ENCODE measurements around the gene MAN2B2. TPM values are rescaled to one million over a fixed set of nuclear protein-coding genes. Genes with fewer than 3 reads are reported as not detected.
"Not testable (repeated sequence)": the region's sequence is repeated elsewhere in the genome, so short reads cannot be mapped to it uniquely, and the experiment has no call there.

The MAN2B2 gene
- total RNA-seq, 1 experiment from 2014 or later = 5.0 TPM

DNA sequence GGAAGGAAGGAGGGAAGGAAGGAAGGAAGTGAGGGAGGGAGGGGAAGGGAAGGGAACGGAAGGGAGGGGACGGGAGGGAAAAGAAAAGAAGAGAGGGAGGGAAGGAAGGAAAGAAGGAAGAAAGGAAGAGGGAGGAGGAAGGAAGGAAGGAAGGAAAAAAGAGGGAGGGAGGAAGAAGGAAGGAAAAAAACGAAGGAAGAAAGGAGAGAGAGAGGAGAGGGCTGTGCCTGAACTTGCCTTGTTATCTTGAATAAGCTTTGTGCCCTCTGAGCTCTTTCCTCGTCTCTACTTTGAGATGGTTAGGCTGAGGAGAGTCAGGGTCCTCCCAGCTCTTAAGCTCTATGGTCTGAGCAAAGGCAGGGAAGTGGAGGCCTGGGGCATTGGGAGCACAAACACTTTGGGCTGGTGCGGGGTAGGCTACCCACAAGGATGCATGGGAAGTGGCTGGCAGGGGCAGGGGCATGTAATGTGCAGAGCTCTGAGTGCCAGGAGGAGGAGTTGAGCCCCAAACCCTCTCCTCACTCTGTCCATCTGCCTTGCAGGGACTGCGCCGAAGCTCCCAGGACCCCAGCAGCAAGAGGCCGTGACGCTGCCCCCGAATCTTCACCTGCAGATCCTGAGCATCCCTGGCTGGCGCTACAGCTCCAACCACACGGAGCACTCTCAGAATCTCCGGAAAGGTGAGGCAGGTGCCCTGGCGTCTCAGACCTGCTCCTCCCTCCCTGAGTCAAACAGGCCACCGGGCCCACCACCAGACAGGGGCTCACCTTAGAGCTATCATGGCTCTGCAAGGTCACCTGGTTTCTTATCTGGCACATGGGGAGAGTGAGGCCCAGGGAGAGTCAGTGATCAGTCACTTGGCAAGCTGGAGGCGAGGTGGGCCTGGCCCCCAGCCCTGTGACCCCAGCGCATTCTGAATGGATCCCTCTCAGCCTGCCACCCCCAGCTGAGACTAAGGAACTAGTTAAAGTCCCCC, 39.0 kb downstream of the MAN2B2 start:
- no peaks in the 10 kb centered on the region for H3K9me3 ChIP-seq
- no peak for DNase-seq
- no peak overlapping the region for H3K4me3 ChIP-seq
- no peaks in the 10 kb centered on the region for H3K27me3 ChIP-seq
- H3K36me3 ChIP-seq = no peaks in the 10 kb centered on the region

GRCh38 chr4:6614701-6615230, 39.8 kb downstream of the MAN2B2 start:
- Histone ChIP-seq H3K9me3 (no peaks in the 10 kb centered on the region), H3K27me3 (no peaks in the 10 kb centered on the region), H3K36me3 (no peaks in the 10 kb centered on the region), H3K4me3 (no peak overlapping the region)
- DNase-seq = no peak

GRCh38 chr4:6616087-6616995, 41.4 kb downstream of the MAN2B2 start:
- no peak for DNase-seq
- no peak overlapping the region for H3K4me3 ChIP-seq

DNA sequence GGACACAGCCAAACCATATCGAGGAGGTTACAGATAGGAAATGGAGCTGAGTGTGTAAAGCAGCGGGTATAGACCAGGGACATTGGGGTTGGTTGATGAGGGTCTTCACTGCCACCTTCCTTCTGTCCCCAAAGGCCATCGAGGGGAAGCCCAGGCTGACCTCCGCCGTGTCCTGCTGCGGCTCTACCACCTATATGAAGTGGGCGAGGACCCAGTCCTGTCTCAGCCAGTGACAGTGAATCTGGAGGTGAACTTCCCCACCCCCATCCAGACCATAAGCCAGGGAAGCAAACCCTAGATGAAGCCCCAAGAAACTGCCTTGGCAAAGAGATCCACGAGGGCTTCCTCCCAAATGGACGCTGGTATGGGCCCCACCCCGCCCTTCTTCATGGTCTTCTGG, 42.3 kb downstream of the MAN2B2 start:
- H3K4me3 ChIP-seq = no peak overlapping the region
- H3K36me3 ChIP-seq = no peaks in the 10 kb centered on the region
- H3K9me3 ChIP-seq = no peaks in the 10 kb centered on the region
- DNase-seq = no peak
- no peaks in the 10 kb centered on the region for H3K27me3 ChIP-seq

More at GRCh38 chr4:6616087-6616995, 41.4 kb downstream of the MAN2B2 start:
- Histone ChIP-seq H3K9me3 (no peaks in the 10 kb centered on the region), H3K36me3 (no peaks in the 10 kb centered on the region), H3K27me3 (no peaks in the 10 kb centered on the region)

- Histone ChIP-seq H3K4me3 (no peak overlapping the region), H3K36me3 (no peaks in the 10 kb centered on the region), H3K27me3 (no peaks in the 10 kb centered on the region), H3K9me3 (no peaks in the 10 kb centered on the region)
- DNase-seq = no peak
These were observed 43.6 kb downstream of the MAN2B2 start for GRCh38 chr4:6618386-6619115.

GRCh38 chr4:6619116-6619465, 44.1 kb downstream of the MAN2B2 start:
- no peak overlapping the region for H3K4me3 ChIP-seq
- no peaks in the 10 kb centered on the region for H3K9me3 ChIP-seq
- H3K36me3 ChIP-seq = no peaks in the 10 kb centered on the region
- no peaks in the 10 kb centered on the region for H3K27me3 ChIP-seq
- no peak for DNase-seq

- Histone ChIP-seq H3K4me3 (no peak overlapping the region), H3K27me3 (no peaks in the 10 kb centered on the region)
- DNase-seq = no peak
These were observed 44.7 kb downstream of the MAN2B2 start for GRCh38 chr4:6619466-6620255.

GRCh38 chr4:6620296-6620695, 45.3 kb downstream of the MAN2B2 start:
- DNase-seq = no peak
- Histone ChIP-seq H3K36me3 (no peaks in the 10 kb centered on the region), H3K9me3 (no peaks in the 10 kb centered on the region), H3K4me3 (no peak overlapping the region), H3K27me3 (no peaks in the 10 kb centered on the region)

More at GRCh38 chr4:6619466-6620255, 44.7 kb downstream of the MAN2B2 start:
- Histone ChIP-seq H3K9me3 (no peaks in the 10 kb centered on the region), H3K36me3 (no peaks in the 10 kb centered on the region)

GRCh38 chr4:6620891-6621555, 46.0 kb downstream of the MAN2B2 start:
- no peak overlapping the region for H3K4me3 ChIP-seq
- no peak for DNase-seq
- H3K27me3 ChIP-seq = no peaks in the 10 kb centered on the region
- no peaks in the 10 kb centered on the region for H3K9me3 ChIP-seq
- no peaks in the 10 kb centered on the region for H3K36me3 ChIP-seq

DNA sequence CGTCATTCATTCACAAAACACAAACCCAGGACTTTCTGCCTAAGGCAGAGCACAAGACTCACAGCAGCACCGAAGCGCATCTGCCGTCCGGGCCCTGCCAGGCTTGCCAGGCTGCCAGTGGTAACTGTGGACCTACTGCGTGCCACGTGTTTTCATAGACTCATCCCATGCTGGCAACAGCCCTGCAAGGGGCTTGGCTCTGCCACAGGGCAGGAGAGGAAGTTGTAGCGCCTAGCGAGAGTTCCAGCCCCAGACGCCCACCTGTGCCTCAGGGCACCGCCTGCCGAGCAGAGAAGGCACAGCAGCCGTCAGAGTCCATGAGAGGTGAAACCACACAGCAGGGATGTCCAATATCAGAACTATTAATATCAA, 46.6 kb downstream of the MAN2B2 start:
- no peak for DNase-seq
- H3K4me3 ChIP-seq = no peak overlapping the region
- no peaks in the 10 kb centered on the region for H3K9me3 ChIP-seq
- H3K27me3 ChIP-seq = no peaks in the 10 kb centered on the region
- H3K36me3 ChIP-seq = no peaks in the 10 kb centered on the region

GRCh38 chr4:6622744-6623143, 47.8 kb downstream of the MAN2B2 start:
- no peaks in the 10 kb centered on the region for H3K9me3 ChIP-seq
- no peaks in the 10 kb centered on the region for H3K36me3 ChIP-seq
- no peak overlapping the region for H3K4me3 ChIP-seq
- no peaks in the 10 kb centered on the region for H3K27me3 ChIP-seq
- DNase-seq = no peak

DNA sequence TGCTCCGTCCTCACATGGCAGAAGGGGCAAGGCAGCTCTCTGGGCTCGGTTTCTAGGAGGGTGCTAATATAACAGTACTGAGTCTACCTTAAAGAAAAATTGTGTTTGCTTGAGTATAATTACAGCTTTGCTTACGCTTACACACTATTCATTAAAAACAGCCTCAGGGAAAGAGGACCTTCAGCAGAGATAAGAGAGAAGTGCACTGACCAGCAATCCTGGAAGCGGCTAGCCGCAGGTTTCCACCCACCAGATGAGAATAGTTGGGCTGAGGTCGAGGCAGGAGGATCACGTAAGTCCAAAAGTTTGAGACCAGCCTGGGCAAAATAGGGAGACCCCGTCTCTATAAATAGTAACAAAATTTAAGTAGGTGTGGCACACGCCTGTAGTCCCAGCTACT, 50.3 kb downstream of the MAN2B2 start:
- Histone ChIP-seq H3K9me3 (no peaks in the 10 kb centered on the region), H3K4me3 (no peak overlapping the region), H3K27me3 (no peaks in the 10 kb centered on the region), H3K36me3 (no peaks in the 10 kb centered on the region)
- DNase-seq = no peak

DNA sequence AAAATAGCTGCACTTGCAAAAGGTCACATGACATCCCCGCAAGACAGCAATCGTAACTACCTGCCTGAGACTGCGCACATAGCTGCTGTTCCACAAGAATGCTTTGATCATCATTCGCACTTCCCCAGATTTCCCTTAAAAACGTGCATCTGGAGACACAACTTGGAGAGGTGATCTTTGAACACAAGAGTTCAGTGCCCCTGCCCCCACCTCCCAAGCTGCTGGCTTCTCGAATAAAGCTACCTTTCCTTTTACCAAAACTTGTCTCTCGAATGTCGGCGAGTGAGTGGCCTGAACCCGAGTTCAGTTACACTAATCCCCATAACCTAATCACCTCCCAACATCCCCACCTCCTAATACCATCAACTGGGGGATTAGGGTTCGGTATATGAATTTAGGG, 51.1 kb downstream of the MAN2B2 start:
- Histone ChIP-seq H3K36me3 (no peaks in the 10 kb centered on the region), H3K9me3 (no peaks in the 10 kb centered on the region), H3K4me3 (no peak overlapping the region), H3K27me3 (no peaks in the 10 kb centered on the region)
- no peak for DNase-seq

DNA sequence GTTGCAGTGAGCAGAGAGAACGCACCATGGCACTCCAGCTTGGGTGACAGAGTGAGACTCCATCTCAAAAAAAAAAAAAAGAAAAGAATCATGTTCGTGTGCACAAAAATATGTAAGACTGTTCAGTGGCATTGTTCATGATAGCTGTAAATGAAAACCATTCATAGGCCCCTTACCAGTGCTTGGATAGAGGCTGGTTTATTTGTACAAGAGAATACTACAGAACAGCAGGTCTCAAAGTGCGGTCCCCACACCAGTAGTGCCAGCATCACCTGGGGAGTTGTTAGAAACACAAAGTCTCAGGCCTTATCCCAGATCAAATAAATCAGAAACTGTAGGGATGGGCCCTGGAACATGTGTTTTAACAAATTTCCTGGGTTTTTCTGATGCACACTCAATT, 52.8 kb downstream of the MAN2B2 start:
- no peak overlapping the region for H3K4me3 ChIP-seq
- DNase-seq = no peak
- H3K27me3 ChIP-seq = no peaks in the 10 kb centered on the region
- H3K9me3 ChIP-seq = no peaks in the 10 kb centered on the region
- H3K36me3 ChIP-seq = no peaks in the 10 kb centered on the region

DNA sequence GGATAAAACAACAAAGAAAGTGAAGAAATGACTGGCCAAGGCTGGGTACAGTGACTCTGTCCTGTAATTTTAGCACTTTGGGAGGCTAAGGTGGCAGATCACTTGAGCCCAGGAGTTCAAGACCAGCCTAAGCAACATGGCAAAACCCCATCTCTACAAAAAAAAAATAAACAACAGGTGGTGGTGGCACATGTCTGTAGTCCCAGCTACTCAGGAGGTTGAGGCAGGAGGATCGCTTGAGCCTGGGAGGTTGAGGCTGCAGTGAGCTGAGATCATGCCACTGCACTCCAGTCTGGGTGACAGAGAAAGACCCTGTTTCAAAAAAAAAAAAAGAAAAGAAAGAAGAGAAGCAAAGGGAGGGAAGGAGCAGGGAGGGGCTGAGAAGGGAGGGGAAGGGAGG, 53.5 kb downstream of the MAN2B2 start:
- H3K9me3 ChIP-seq, H3K36me3 ChIP-seq, DNase-seq, H3K4me3 ChIP-seq, H3K27me3 ChIP-seq: not testable (repeated sequence)

Data from MG63 (cell line).